ENCODE measurements around the gene TCP11L1.

Gene TCP11L1

GRCh38 chr11:33025339-33025722 is 14.0 kb upstream of the TCP11L1 start:
- Histone ChIP-seq H3K4me2 (ENCODE audit: low read depth, low read length) (no peak overlapping the region), H3F3A (ENCODE audit: insufficient read depth, low read length) (no peaks in the 10 kb centered on the region), H4K20me1 (ENCODE audit: insufficient read depth, low read length) (no peaks in the 10 kb centered on the region), H2AFZ (ENCODE audit: low read length) (no peak overlapping the region), H3K4me3 (ENCODE audit: low read length) (no peak overlapping the region), H3K4me1 (ENCODE audit: low read length) (no peaks in the 10 kb centered on the region), H3K27me3 (replicated peaks; ENCODE audit: insufficient read depth, low read length) (no peaks in the 10 kb centered on the region), H3K9me2 (replicated peaks; ENCODE audit: insufficient read depth, low read length) (no peaks in the 10 kb centered on the region), H3K79me2 (ENCODE audit: low read length) (no peaks in the 10 kb centered on the region), H3K9me3 (replicated peaks; ENCODE audit: insufficient read depth, low read length) (no peaks in the 10 kb centered on the region), H3K27ac (ENCODE audit: low read length) (no peak overlapping the region), H3K9ac (ENCODE audit: low read length) (no peak overlapping the region), H3K36me3 (replicated peaks; ENCODE audit: insufficient read depth, low read length) (no peaks in the 10 kb centered on the region)
- TF ChIP-seq CTCF (IDR thresholded peaks at IDR 0.05; ENCODE audit: low read length) (no peak), EZH2phosphoT487 (IDR thresholded peaks at IDR 0.05; ENCODE audit: low read length) (no peak), EZH2 (optimal IDR thresholded peaks at IDR 0.05; ENCODE audit: low read depth, low read length) (no peak)
- DNase-seq: no peak

- no peak for DNase-seq
- H3K27me3 ChIP-seq (replicated peaks; ENCODE audit: insufficient read depth, low read length): no peaks in the 10 kb centered on the region
- H3K9ac ChIP-seq (ENCODE audit: low read length): no peak overlapping the region
- H2AFZ ChIP-seq (ENCODE audit: low read length): no peak overlapping the region
- H3K4me1 ChIP-seq (ENCODE audit: low read length): no peaks in the 10 kb centered on the region
- H3K27ac ChIP-seq (ENCODE audit: low read length): no peak overlapping the region
- no peaks in the 10 kb centered on the region for H4K20me1 ChIP-seq (ENCODE audit: insufficient read depth, low read length)
- H3K4me3 ChIP-seq (ENCODE audit: low read length): no peak overlapping the region
- no peaks in the 10 kb centered on the region for H3K79me2 ChIP-seq (ENCODE audit: low read length)
- H3F3A ChIP-seq (ENCODE audit: insufficient read depth, low read length): no peaks in the 10 kb centered on the region
- H3K4me2 ChIP-seq (ENCODE audit: low read depth, low read length): no peak overlapping the region
- H3K9me3 ChIP-seq (replicated peaks; ENCODE audit: insufficient read depth, low read length): no peaks in the 10 kb centered on the region
- TF ChIP-seq EZH2 (optimal IDR thresholded peaks at IDR 0.05; ENCODE audit: low read depth, low read length) (no peak), CTCF (IDR thresholded peaks at IDR 0.05; ENCODE audit: low read length) (no peak), EZH2phosphoT487 (IDR thresholded peaks at IDR 0.05; ENCODE audit: low read length) (no peak)
- H3K36me3 ChIP-seq (replicated peaks; ENCODE audit: insufficient read depth, low read length): no peaks in the 10 kb centered on the region
- H3K9me2 ChIP-seq (replicated peaks; ENCODE audit: insufficient read depth, low read length): no peaks in the 10 kb centered on the region
Measured at GRCh38 chr11:33027233-33027632, 12.1 kb upstream of the TCP11L1 start.

GRCh38 chr11:33027846-33028536 is 11.4 kb upstream of the TCP11L1 start:
- H3K9me2 ChIP-seq (replicated peaks; ENCODE audit: insufficient read depth, low read length): no peaks in the 10 kb centered on the region
- no peak overlapping the region for H3K4me3 ChIP-seq (ENCODE audit: low read length)
- no peak overlapping the region for H3K27ac ChIP-seq (ENCODE audit: low read length)
- H3K4me1 ChIP-seq (ENCODE audit: low read length): no peaks in the 10 kb centered on the region
- no peaks in the 10 kb centered on the region for H3K27me3 ChIP-seq (replicated peaks; ENCODE audit: insufficient read depth, low read length)
- no peaks in the 10 kb centered on the region for H3K79me2 ChIP-seq (ENCODE audit: low read length)
- H3F3A ChIP-seq (ENCODE audit: insufficient read depth, low read length): no peaks in the 10 kb centered on the region
- no peaks in the 10 kb centered on the region for H3K36me3 ChIP-seq (replicated peaks; ENCODE audit: insufficient read depth, low read length)
- DNase-seq: no peak
- no peak overlapping the region for H3K9ac ChIP-seq (ENCODE audit: low read length)
- H2AFZ ChIP-seq (ENCODE audit: low read length): no peak overlapping the region
- no peak for TF ChIP-seq CTCF (IDR thresholded peaks at IDR 0.05; ENCODE audit: low read length)
- TF ChIP-seq EZH2 (optimal IDR thresholded peaks at IDR 0.05; ENCODE audit: low read depth, low read length): no peak
- TF ChIP-seq EZH2phosphoT487 (IDR thresholded peaks at IDR 0.05; ENCODE audit: low read length): no peak
- no peak overlapping the region for H3K4me2 ChIP-seq (ENCODE audit: low read depth, low read length)
- H4K20me1 ChIP-seq (ENCODE audit: insufficient read depth, low read length): no peaks in the 10 kb centered on the region
- H3K9me3 ChIP-seq (replicated peaks; ENCODE audit: insufficient read depth, low read length): no peaks in the 10 kb centered on the region

Data from MM.1S (cell line).